ENCODE data around the gene NKAPD1. TPM values are rescaled to one million over a fixed set of nuclear protein-coding genes. Genes with fewer than 3 reads are reported as not detected.
"Not testable (repeated sequence)": the region's sequence is repeated elsewhere in the genome, so short reads cannot be mapped to it uniquely, and the experiment has no call there.

Gene NKAPD1
- total RNA-seq, 1 donor from 2014 or later = 27.7 TPM

DNA sequence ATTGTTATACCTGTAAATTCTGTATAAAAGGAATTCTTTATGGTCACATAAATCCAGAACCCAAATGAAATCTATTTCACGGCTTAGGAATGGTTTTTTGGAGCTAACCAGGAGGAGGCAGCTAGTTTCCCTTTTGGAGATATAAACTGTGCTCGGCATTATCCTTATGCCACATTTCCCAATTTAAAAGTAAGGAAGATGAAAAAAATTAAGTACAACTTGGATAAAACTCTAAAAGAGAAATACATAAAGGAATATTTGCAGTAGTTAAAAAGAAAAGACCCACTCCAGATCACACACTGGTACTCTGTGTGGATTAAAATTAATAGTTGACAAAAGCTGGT, 31.2 kb upstream of the NKAPD1 start:
- no peak for TF ChIP-seq EZH2 (IDR thresholded peaks at IDR 0.05; ENCODE audit: insufficient read depth, low read length)
- TF ChIP-seq, protein P1, sequence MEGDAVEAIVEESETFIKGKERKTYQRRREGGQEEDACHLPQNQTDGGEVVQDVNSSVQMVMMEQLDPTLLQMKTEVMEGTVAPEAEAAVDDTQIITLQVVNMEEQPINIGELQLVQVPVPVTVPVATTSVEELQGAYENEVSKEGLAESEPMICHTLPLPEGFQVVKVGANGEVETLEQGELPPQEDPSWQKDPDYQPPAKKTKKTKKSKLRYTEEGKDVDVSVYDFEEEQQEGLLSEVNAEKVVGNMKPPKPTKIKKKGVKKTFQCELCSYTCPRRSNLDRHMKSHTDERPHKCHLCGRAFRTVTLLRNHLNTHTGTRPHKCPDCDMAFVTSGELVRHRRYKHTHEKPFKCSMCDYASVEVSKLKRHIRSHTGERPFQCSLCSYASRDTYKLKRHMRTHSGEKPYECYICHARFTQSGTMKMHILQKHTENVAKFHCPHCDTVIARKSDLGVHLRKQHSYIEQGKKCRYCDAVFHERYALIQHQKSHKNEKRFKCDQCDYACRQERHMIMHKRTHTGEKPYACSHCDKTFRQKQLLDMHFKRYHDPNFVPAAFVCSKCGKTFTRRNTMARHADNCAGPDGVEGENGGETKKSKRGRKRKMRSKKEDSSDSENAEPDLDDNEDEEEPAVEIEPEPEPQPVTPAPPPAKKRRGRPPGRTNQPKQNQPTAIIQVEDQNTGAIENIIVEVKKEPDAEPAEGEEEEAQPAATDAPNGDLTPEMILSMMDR (IDR thresholded peaks at IDR 0.05; ENCODE audit: insufficient read depth, low read depth, low read length) = no peak
- peak overlapping the region; percentile 82 for H3K27ac Mint-ChIP-seq (ENCODE audit: unreplicated experiment)
- H3K9me3 Mint-ChIP-seq (ENCODE audit: unreplicated experiment) = peaks cover 7% of the 10 kb centered on the region
- Histone ChIP-seq H3K4me1 (ENCODE audit: insufficient read depth, low read length) (peaks cover 10% of the 10 kb centered on the region), H2AFZ (ENCODE audit: low read depth, low read length) (no peak overlapping the region), H3K36me3 (ENCODE audit: insufficient read depth, low read length) (peaks cover 12% of the 10 kb centered on the region), H3K9ac (ENCODE audit: low read length) (no peak overlapping the region), H3K9me3 (ENCODE audit: insufficient read depth, low read depth, low read length) (no peaks in the 10 kb centered on the region), H3K4me3 (ENCODE audit: insufficient read depth, low read depth, low read length) (no peak overlapping the region), H3K4me2 (ENCODE audit: low read length) (peak overlapping the region; percentile 12), H3K79me2 (ENCODE audit: insufficient read depth, low read length) (no peaks in the 10 kb centered on the region), H4K20me1 (ENCODE audit: insufficient read depth, low read length) (no peaks in the 10 kb centered on the region), H3K27ac (ENCODE audit: low read depth, low read length) (no peak overlapping the region), H3K27me3 (ENCODE audit: insufficient read depth, low read length) (no peaks in the 10 kb centered on the region)
- H3K4me3 Mint-ChIP-seq (ENCODE audit: unreplicated experiment) = no peak overlapping the region
- DNase-seq (ENCODE audit: low read depth) (no peak), FAIRE-seq (no peak)
- no peaks in the 10 kb centered on the region for H3K27me3 Mint-ChIP-seq (ENCODE audit: low read depth, unreplicated experiment)
- peaks cover 17% of the 10 kb centered on the region for H3K36me3 Mint-ChIP-seq (ENCODE audit: low read depth, unreplicated experiment)
- H3K4me1 Mint-ChIP-seq (ENCODE audit: low read depth, unreplicated experiment) = peaks cover 16% of the 10 kb centered on the region

DNA sequence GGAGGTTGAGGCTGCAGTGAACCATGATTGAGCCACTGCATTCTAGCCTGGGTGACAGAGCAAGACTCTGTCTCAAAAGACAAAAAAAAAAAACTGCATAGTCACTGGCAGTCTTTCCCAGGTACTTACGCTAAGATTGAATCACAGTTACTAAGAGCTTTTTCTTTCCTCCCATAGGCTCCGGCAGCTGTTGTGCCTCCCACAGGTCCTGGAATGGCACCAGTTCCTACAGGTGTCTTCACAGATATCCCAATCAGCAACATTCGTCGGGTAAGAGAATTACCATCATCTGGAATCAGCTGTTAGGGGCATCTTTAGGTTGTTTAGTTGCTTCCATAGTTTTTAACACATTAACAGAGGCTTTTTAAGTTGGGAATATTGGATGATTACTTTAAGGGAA, 29.1 kb upstream of the NKAPD1 start:
- Histone ChIP-seq H3K9me3 (ENCODE audit: insufficient read depth, low read depth, low read length) (no peaks in the 10 kb centered on the region), H3K4me1 (ENCODE audit: insufficient read depth, low read length) (peaks cover 13% of the 10 kb centered on the region), H2AFZ (ENCODE audit: low read depth, low read length) (no peak overlapping the region), H3K79me2 (ENCODE audit: insufficient read depth, low read length) (no peaks in the 10 kb centered on the region), H4K20me1 (ENCODE audit: insufficient read depth, low read length) (no peaks in the 10 kb centered on the region), H3K36me3 (ENCODE audit: insufficient read depth, low read length) (peaks cover 6% of the 10 kb centered on the region), H3K27ac (ENCODE audit: low read depth, low read length) (no peak overlapping the region), H3K4me2 (ENCODE audit: low read length) (no peak overlapping the region), H3K4me3 (ENCODE audit: insufficient read depth, low read depth, low read length) (no peak overlapping the region), H3K9ac (ENCODE audit: low read length) (no peak overlapping the region), H3K27me3 (ENCODE audit: insufficient read depth, low read length) (no peaks in the 10 kb centered on the region)
- no peak for FAIRE-seq
- Mint-ChIP-seq H3K4me3 (ENCODE audit: unreplicated experiment) (no peak overlapping the region), H3K36me3 (ENCODE audit: low read depth, unreplicated experiment) (peaks cover 21% of the 10 kb centered on the region), H3K27ac (ENCODE audit: unreplicated experiment) (no peak overlapping the region), H3K27me3 (ENCODE audit: low read depth, unreplicated experiment) (no peaks in the 10 kb centered on the region), H3K4me1 (ENCODE audit: low read depth, unreplicated experiment) (peaks cover 20% of the 10 kb centered on the region), H3K9me3 (ENCODE audit: unreplicated experiment) (peaks cover 7% of the 10 kb centered on the region)
- no peak for DNase-seq (ENCODE audit: low read depth)
- TF ChIP-seq, protein P1 (IDR thresholded peaks at IDR 0.05; ENCODE audit: insufficient read depth, low read depth, low read length) = no peak
- no peak for TF ChIP-seq EZH2 (IDR thresholded peaks at IDR 0.05; ENCODE audit: insufficient read depth, low read length)

DNA sequence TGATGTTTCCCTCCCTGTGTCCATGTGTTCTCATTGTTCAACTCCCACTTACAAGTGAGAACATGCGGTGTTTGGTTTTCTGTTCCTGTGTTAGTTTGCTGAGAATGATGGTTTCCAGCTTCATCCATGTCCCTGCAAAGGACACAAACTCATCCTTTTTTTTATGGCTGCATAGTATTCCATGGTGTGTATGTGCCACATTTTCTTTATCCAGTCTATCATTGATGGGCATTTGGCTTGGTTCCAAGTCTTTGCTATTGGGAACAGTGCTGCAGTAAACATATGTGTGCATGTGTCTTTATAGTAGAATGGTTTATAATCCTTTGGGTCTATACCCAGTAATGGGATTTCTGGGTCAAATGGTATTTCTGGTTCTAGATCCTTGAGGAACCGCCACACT, 27.5 kb upstream of the NKAPD1 start:
- Mint-ChIP-seq H3K4me1 (ENCODE audit: low read depth, unreplicated experiment) (peaks cover 17% of the 10 kb centered on the region), H3K36me3 (ENCODE audit: low read depth, unreplicated experiment) (peaks cover 23% of the 10 kb centered on the region)
- H2AFZ ChIP-seq (ENCODE audit: low read depth, low read length); H3K9me3 ChIP-seq (ENCODE audit: insufficient read depth, low read depth, low read length); H3K79me2 ChIP-seq (ENCODE audit: insufficient read depth, low read length); H3K9ac ChIP-seq (ENCODE audit: low read length); H4K20me1 ChIP-seq (ENCODE audit: insufficient read depth, low read length); H3K4me3 ChIP-seq (ENCODE audit: insufficient read depth, low read depth, low read length); H3K9me3 Mint-ChIP-seq (ENCODE audit: unreplicated experiment); H3K27ac Mint-ChIP-seq (ENCODE audit: unreplicated experiment); DNase-seq (ENCODE audit: low read depth); H3K4me3 Mint-ChIP-seq (ENCODE audit: unreplicated experiment); H3K27me3 Mint-ChIP-seq (ENCODE audit: low read depth, unreplicated experiment); H3K4me2 ChIP-seq (ENCODE audit: low read length); FAIRE-seq; H3K27me3 ChIP-seq (ENCODE audit: insufficient read depth, low read length); H3K27ac ChIP-seq (ENCODE audit: low read depth, low read length): not testable (repeated sequence)
- Histone ChIP-seq H3K4me1 (ENCODE audit: insufficient read depth, low read length) (peaks cover 13% of the 10 kb centered on the region), H3K36me3 (ENCODE audit: insufficient read depth, low read length) (peaks cover 13% of the 10 kb centered on the region)

DNA sequence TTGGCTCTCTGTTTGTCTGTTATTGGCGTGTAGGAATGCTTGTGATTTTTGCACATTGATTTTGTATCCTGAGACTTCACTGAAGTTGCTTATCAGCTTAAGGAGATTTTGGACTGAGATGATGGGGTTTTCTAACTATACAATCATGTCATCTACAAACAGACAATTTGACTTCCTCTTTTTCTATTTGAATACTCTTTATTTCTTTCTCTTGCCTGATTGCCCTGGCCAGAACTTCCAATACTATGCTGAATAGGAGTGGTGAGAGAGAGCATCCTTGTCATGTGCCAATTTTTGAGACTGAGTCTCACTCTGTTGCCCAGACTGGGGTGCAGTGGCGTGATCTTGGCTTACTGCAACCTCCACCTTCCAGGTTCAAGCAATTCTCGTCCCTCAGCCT, 25.8 kb upstream of the NKAPD1 start:
- not testable (repeated sequence) for H3K4me3 ChIP-seq (ENCODE audit: insufficient read depth, low read depth, low read length); H3K27me3 Mint-ChIP-seq (ENCODE audit: low read depth, unreplicated experiment); H4K20me1 ChIP-seq (ENCODE audit: insufficient read depth, low read length); H3K79me2 ChIP-seq (ENCODE audit: insufficient read depth, low read length); H2AFZ ChIP-seq (ENCODE audit: low read depth, low read length); H3K27ac Mint-ChIP-seq (ENCODE audit: unreplicated experiment); H3K9ac ChIP-seq (ENCODE audit: low read length); FAIRE-seq; H3K27ac ChIP-seq (ENCODE audit: low read depth, low read length); H3K4me1 ChIP-seq (ENCODE audit: insufficient read depth, low read length); H3K27me3 ChIP-seq (ENCODE audit: insufficient read depth, low read length); H3K9me3 Mint-ChIP-seq (ENCODE audit: unreplicated experiment); H3K4me2 ChIP-seq (ENCODE audit: low read length); DNase-seq (ENCODE audit: low read depth); H3K9me3 ChIP-seq (ENCODE audit: insufficient read depth, low read depth, low read length); H3K4me1 Mint-ChIP-seq (ENCODE audit: low read depth, unreplicated experiment)
- H3K4me3 Mint-ChIP-seq (ENCODE audit: unreplicated experiment) = peak overlapping the region; percentile 21
- H3K36me3 ChIP-seq (ENCODE audit: insufficient read depth, low read length) = peaks cover 22% of the 10 kb centered on the region
- peaks cover 27% of the 10 kb centered on the region for H3K36me3 Mint-ChIP-seq (ENCODE audit: low read depth, unreplicated experiment)
